Measurements from ENCODE around the gene NCAPH2. TPM values are rescaled to one million over a fixed set of nuclear protein-coding genes. Genes with fewer than 3 reads are reported as not detected.

Gene NCAPH2
- total RNA-seq, 4 donors from 2014 or later, result 40.7 to 54.3 (median 41.5) TPM

GRCh38 chr22:50528682-50529415 is 20.8 kb downstream of the NCAPH2 start:
- intact Hi-C loops (cut with DNase I; ENCODE audit: low total_unique reads), result no loop called here
- WGBS, 2 donors, result 70 to 72% methylated on average over 8 to 14 of the region's 15 CpGs

GRCh38 chr22:50529416-50529896 is 21.4 kb downstream of the NCAPH2 start:
- 12 to 22% methylated on average over 27 to 33 of the region's 50 CpGs for WGBS, 2 donors
- TF ChIP-seq CTCF (IDR thresholded peaks at IDR 0.05), result no peak
- no peak for TF ChIP-seq POLR2A (IDR thresholded peaks at IDR 0.05)
- peak overlapping the region; percentile 61 for H3K4me3 ChIP-seq (ENCODE audit: low read depth, poor library complexity, severe bottlenecking)
- intact Hi-C loops (cut with DNase I; ENCODE audit: low total_unique reads), result no loop called here
- peak in 1 of 2 donors; percentile 95 for DNase-seq (ENCODE audit: low spot score in 2 of 2)

More at GRCh38 chr22:50528682-50529415, 20.8 kb downstream of the NCAPH2 start:
- H3K4me3 ChIP-seq (ENCODE audit: low read depth, poor library complexity, severe bottlenecking), result peak overlapping the region; percentile 61
- no peak for DNase-seq (ENCODE audit: low spot score in 2 of 2)
- no peak for TF ChIP-seq POLR2A (IDR thresholded peaks at IDR 0.05)
- no peak for TF ChIP-seq CTCF (IDR thresholded peaks at IDR 0.05)

DNA sequence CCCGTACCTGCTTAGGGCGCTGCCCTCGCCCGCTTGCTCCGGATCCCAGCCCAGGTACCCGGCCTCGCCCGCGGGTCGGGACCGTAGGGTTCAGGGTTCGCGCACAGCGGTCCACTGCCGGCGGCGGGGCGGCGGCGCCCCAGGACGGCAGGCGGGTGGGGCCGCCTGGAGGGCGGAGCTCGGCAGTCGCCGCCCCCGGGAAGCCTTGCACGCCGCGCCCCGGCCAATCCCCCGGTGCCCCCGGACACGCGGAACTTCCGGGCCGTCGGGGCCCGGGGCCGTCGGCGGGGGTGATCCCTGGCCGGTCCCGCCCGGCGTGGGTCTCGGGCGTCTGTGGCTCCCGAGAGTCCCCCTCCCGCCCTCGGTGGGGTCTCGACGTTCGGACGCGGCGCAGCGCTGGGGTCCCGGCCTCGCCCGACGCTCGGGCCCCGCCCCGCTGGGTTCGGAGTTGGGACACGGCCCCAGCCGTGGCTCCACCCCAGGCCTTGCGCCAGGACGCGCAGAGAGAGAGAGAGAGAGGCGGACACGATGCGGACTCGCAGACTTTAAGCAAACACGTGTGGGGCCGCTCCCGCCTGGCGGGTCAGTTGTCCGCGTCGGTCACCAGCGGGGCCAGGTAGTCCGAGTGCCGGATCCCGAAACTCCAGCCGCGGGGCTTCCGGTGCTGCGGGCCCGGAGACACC is 22.0 kb downstream of the NCAPH2 start, which contains the start of gene TYMP:
TSS of gene TYMP (minus strand) at position 116 of the 683 bp plus-strand sequence. CDS start 303 bp downstream, outside the sequence.
- TF ChIP-seq POLR2A (IDR thresholded peaks at IDR 0.05) (peak in 1 of 2 donors; percentile 2), CTCF (IDR thresholded peaks at IDR 0.05) (peak in 1 of 3 donors; percentile 18)
- peak within 1 kb of the TSS; percentile 61 for H3K4me3 ChIP-seq (ENCODE audit: low read depth, poor library complexity, severe bottlenecking)
- 0% methylated on average over 20 to 72 of the region's 92 CpGs for WGBS, 2 donors
- intact Hi-C loops (cut with DNase I; ENCODE audit: low total_unique reads), result no loop called here
- DNase-seq (ENCODE audit: low spot score in 2 of 2), result peak; percentile 77 to 97

DNA sequence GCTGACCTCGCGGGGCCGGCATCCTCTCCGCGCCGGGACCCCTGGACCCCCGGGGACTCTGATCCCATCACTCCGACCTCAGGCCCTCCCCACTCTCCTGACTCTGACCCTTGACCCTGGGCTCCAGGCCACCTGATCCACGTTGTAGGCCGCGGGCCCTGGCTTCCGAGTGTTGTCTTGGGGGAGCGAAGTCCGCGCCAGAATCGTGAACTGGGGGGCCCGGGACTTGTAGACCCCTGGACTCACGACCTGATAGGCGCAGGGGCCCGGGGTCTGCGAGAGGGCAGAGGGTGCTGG is 22.5 kb downstream of the NCAPH2 start:
- intact Hi-C loops (cut with DNase I; ENCODE audit: low total_unique reads), result no loop called here
- 0% methylated on average over 7 to 19 of the region's 21 CpGs for WGBS, 2 donors
- no peak for DNase-seq (ENCODE audit: low spot score in 2 of 2)
- TF ChIP-seq CTCF (IDR thresholded peaks at IDR 0.05) (no peak), POLR2A (IDR thresholded peaks at IDR 0.05) (no peak)
- peak overlapping the region; percentile 61 for H3K4me3 ChIP-seq (ENCODE audit: low read depth, poor library complexity, severe bottlenecking)

DNA sequence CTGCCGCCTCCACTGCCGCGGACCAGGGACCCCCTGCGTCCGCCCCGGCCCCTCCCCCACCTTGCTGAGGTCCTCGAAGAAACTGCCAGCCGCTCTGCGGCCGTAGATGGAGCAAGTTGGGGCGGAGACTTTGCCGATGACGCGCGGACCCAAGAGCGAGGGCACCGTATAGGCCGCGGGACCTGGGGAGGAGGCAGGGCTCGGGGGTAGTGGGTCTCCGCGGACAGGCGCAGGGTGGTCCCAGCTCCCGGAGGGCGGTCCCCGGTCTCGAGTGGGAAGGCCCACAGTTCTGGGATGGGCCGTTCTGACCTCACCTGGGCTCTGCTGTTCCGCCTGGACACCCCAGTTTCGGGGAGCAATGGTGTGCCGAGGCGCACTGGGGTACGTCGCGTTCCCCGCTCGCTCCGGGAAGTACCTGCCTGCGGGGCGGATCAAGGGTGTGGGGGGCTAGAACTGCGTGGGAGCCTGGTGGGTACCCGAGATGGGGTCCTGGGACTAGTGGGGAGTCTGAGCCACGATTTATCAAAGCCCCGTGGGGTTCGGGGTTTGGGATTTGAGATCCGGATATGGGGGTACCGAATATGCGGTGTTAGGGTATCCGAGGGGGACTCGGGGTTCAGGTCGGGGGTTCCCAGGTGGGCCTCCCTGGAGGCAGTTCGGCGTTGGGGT is 23.0 kb downstream of the NCAPH2 start:
- peak overlapping the region; percentile 61 for H3K4me3 ChIP-seq (ENCODE audit: low read depth, poor library complexity, severe bottlenecking)
- 2 to 6% methylated on average over 33 to 41 of the region's 53 CpGs for WGBS, 2 donors
- peak; percentile 88 to 98 for DNase-seq (ENCODE audit: low spot score in 2 of 2)
- intact Hi-C loops (cut with DNase I; ENCODE audit: low total_unique reads), result no loop called here
- TF ChIP-seq POLR2A (IDR thresholded peaks at IDR 0.05) (peak in 1 of 2 donors; percentile 23), CTCF (IDR thresholded peaks at IDR 0.05) (no peak)
